ENCODE data around the gene ZNF318. TPM values are rescaled to one million over a fixed set of nuclear protein-coding genes. Genes with fewer than 3 reads are reported as not detected.

ZNF318 gene, protein sequence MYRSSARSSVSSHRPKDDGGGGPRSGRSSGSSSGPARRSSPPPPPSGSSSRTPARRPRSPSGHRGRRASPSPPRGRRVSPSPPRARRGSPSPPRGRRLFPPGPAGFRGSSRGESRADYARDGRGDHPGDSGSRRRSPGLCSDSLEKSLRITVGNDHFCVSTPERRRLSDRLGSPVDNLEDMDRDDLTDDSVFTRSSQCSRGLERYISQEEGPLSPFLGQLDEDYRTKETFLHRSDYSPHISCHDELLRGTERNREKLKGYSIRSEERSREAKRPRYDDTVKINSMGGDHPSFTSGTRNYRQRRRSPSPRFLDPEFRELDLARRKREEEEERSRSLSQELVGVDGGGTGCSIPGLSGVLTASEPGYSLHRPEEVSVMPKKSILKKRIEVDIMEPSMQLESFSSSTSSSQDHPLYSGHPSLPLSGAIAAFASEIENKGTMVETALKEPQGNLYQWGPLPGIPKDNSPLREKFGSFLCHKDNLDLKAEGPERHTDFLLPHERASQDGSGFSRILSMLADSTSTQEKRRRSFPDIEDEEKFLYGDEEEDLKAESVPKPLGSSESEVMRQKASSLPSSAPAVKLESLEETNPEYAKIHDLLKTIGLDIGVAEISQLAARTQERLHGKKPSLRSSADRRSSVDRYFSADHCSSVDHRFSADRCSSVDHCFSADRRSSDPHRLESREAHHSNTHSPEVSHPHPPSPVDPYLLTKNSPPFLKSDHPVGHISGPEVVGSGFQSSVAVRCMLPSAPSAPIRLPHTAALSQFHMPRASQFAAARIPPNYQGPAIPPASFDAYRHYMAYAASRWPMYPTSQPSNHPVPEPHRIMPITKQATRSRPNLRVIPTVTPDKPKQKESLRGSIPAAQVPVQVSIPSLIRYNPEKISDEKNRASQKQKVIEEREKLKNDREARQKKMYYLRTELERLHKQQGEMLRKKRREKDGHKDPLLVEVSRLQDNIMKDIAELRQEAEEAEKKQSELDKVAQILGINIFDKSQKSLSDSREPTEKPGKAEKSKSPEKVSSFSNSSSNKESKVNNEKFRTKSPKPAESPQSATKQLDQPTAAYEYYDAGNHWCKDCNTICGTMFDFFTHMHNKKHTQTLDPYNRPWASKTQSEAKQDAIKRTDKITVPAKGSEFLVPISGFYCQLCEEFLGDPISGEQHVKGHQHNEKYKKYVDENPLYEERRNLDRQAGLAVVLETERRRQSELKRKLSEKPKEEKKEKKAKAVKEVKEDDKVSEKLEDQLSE (N-terminal part only)
- 3.6 to 5.2 TPM (median 4.9 TPM) in 5 replicates for total RNA-seq (2022; extraction: Qiagen RNA extraction; ENCODE audit: low read depth)

DNA sequence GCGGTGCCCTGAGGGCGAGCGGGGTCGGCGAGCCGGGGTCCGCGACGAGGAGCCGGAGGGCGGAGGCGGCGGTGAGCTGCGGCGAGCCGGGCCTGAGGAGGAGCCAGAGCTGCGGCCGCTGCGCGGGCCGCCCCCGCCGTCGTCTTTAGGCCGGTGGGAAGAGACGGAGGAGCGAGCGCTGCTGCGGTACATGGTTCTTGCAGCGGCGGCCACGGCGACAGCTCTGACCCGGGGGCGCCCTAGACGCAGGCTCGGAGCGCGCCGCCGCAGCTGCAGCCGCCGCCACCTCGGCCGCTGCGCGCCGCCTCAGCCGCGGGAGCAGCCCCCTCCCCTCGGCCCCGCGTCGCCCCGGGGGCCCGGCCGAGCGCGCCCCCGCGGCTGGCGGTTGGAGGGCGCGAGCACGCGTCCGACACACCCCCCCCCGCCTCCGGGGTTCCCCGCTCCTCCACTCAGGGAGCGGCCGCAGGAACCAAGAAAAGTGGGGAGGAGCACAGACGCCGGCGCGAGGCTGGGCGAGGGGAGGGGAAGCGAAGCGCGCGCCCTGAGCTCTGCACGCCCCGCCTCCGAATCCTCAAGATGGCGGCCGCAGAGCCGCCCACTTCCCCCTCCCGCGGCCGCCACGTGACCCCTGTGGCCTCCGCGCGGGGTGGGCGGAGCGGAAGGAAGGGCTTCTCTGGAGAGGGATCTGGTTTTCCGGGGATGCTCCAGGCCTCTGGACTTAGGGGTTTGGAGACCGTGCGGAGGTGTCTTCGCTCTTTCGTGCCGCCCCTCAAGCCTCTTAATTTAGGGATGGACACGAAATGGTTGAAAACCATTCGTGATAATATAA, at the start of gene ZNF318:
TSS of gene ZNF318 (minus strand) at position 474 of the 829 bp plus-strand sequence. CDS start at position 192, 282 bp downstream.

DNA sequence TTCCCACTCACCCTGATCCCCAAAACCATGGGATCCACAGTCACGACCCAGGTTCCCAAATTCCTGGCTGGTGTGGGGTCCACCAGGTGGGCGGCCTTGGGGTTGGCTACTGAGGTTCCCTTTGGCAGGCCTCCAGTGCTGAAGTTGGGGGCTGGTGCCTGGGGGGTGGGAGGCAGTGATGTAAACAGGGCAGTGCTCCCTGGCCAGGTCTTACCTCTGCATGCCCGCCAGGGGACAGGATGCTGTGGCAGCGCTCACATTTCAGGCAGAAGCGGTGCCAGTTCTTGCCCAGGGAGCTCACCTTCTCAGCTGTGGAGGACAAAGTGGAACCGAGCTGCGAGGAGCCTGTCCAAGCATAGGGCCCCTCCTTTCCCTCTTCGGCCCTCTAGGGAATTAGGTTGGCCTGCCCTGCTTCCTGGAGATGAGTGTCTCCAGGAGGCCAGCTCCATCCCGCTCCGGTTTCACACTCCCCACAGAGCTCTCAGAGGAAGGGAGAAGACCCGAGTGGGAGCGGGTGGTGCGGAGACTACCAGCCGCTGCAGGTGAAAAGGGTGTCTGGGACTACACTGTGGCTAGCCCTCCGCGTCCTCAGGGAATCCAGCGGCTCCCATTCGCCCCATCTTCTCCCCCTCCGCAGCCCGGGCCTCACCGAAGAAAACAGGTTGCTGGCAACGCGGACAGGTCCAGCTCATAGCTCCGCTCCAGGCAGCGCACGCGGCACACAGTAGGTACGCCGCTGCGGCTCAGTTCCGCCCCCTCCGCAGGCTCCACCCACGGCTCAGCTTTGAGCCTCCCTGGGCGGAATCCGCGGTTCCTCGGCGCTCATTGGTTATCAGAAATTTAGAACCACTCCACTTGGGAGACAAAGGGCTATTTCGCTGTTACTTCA, 61.1 kb downstream of the ZNF318 start, which contains the start of gene CRIP3:
TSS of gene CRIP3 (minus strand) at position 726 of the 889 bp plus-strand sequence. CDS start at position 692, 34 bp downstream.

GRCh38 chr6:43297644-43298564, 71.5 kb downstream of the ZNF318 start, which contains the start of gene SLC22A7:
Gene SLC22A7 (plus strand): TSS chr6:43298260. CDS start chr6:43298359, 99 bp downstream.

Other genes with a start within 250 kb of the ZNF318 start
- gene SRF, start 198.4 kb downstream of the ZNF318 start, total RNA-seq (2022; extraction: Qiagen RNA extraction; ENCODE audit: low read depth): 12.3 to 18.7 TPM (median 17.9 TPM) in 5 replicates
- 6.8 to 8.8 TPM (median 8.4 TPM) in 5 replicates for gene CUL9, start 187.5 kb downstream of the ZNF318 start, total RNA-seq (2022; extraction: Qiagen RNA extraction; ENCODE audit: low read depth)
- 68.6 to 103 TPM (median 100 TPM) in 5 replicates for gene DNPH1, start 140.2 kb downstream of the ZNF318 start, total RNA-seq (2022; extraction: Qiagen RNA extraction; ENCODE audit: low read depth)
- 0.03 to 0.09 TPM (median 0.06 TPM) in 4 of 5 replicates, not detected in the other for gene TTBK1, start 126.2 kb downstream of the ZNF318 start, total RNA-seq (2022; extraction: Qiagen RNA extraction; ENCODE audit: low read depth)
- gene SLC22A7, start 71.4 kb downstream of the ZNF318 start, total RNA-seq (2022; extraction: Qiagen RNA extraction; ENCODE audit: low read depth): not detected in 5 replicates
- 0.42 to 1.0 TPM (median 0.66 TPM) in 5 replicates for gene CRIP3, start 60.8 kb downstream of the ZNF318 start, total RNA-seq (2022; extraction: Qiagen RNA extraction; ENCODE audit: low read depth)
- gene ABCC10, start 57.9 kb upstream of the ZNF318 start, total RNA-seq (2022; extraction: Qiagen RNA extraction; ENCODE audit: low read depth): 5.9 to 12.5 TPM (median 9.2 TPM) in 5 replicates
- gene DLK2, start 85.9 kb upstream of the ZNF318 start, total RNA-seq (2022; extraction: Qiagen RNA extraction; ENCODE audit: low read depth): 3.6 to 6.8 TPM (median 5.7 TPM) in 5 replicates
- gene TJAP1, start 107.9 kb upstream of the ZNF318 start, total RNA-seq (2022; extraction: Qiagen RNA extraction; ENCODE audit: low read depth): 15.1 to 20.9 TPM (median 19.9 TPM) in 5 replicates
- 0.95 to 1.5 TPM (median 1.4 TPM) in 5 replicates for gene LRRC73, start 140.7 kb upstream of the ZNF318 start, total RNA-seq (2022; extraction: Qiagen RNA extraction; ENCODE audit: low read depth)
- gene YIPF3, start 147.3 kb upstream of the ZNF318 start, total RNA-seq (2022; extraction: Qiagen RNA extraction; ENCODE audit: low read depth): 61.0 to 73.1 TPM (median 69.5 TPM) in 5 replicates
- 49.2 to 59.3 TPM (median 55.5 TPM) in 5 replicates for gene POLR1C, start 147.4 kb upstream of the ZNF318 start, total RNA-seq (2022; extraction: Qiagen RNA extraction; ENCODE audit: low read depth)
- 26.4 to 29.7 TPM (median 29.1 TPM) in 5 replicates for gene XPO5, start 206.4 kb upstream of the ZNF318 start, total RNA-seq (2022; extraction: Qiagen RNA extraction; ENCODE audit: low read depth)
- gene POLH, start 206.5 kb upstream of the ZNF318 start, total RNA-seq (2022; extraction: Qiagen RNA extraction; ENCODE audit: low read depth): 8.4 to 10.3 TPM (median 9.1 TPM) in 5 replicates

Measured in A549 treated with RU486 at 1 μM for 4 hours (cell line).